Endothelial cell of umbilical vein (primary cell): ENCODE data around the gene GSDMA. TPM values are rescaled to one million over a fixed set of nuclear protein-coding genes. Genes with fewer than 3 reads are reported as not detected.

Source experiments
- BruUV-seq: library from RNA; stranded (reverse); fragments of 400-500 nt; replicated peaks from 2 replicates; lab custom pipeline; 2021; lab: Mats Ljungman, UMichigan
- CTCF ChIA-PET: fragments of 300-600, 350-600 bp; sonication (Branson Sonifier 250); formaldehyde crosslinking; loops from one replicate; lab custom pipeline; 2021; ENCODE audit warnings: antibody characterized with exemption, inconsistent platforms; lab: Charles Lee
- POLR2A ChIA-PET: fragments of 300-600, 350-600 bp; sonication (Branson Sonifier 250); formaldehyde crosslinking; loops from one replicate; lab custom pipeline; 2021; ENCODE audit warnings: antibody characterized with exemption, inconsistent platforms; lab: Charles Lee
- DNase-seq: peaks from one replicate; pipeline ENCODE4 v3.0.0-alpha.2; 2011; ENCODE audit warnings: low read depth, low spot score
- FAIRE-seq: peaks from 2 replicates; lab custom pipeline; 2011; peaks lifted over from hg19 to GRCh38; lab: Jason Lieb, UNC
- H2AFZ ChIP-seq: 2 replicates; pipeline ENCODE4 v1.6.0; 2012; ENCODE audit warnings: low read depth, low read length, control low read depth, inconsistent platforms
- H3K27ac ChIP-seq: 2 replicates; pipeline ENCODE4 v1.5.1; 2011; ENCODE audit warnings: low read depth, mild to moderate bottlenecking, control low read depth, low read length, moderate library complexity; ENCODE audit not compliant: insufficient read depth
- H3K27me3 ChIP-seq, 2 experiments: 2 replicates each; pipeline versions ENCODE4 v1.6.0 to v1.6.1; 2011; ENCODE audit warnings: low read length in 2 of 2, mixed read lengths in 1 of 2; ENCODE audit not compliant: control insufficient read depth in 2 of 2, insufficient read depth in 2 of 2
- H3K36me3 ChIP-seq, 2 experiments: 2 replicates in 1 of 2; 3 replicates in 1 of 2; pipeline ENCODE4 v1.5.1; 2011; ENCODE audit warnings: low read length in 2 of 2, mild to moderate bottlenecking in 1 of 2, moderate library complexity in 1 of 2; ENCODE audit not compliant: control insufficient read depth in 2 of 2, insufficient read depth in 2 of 2; ENCODE audit errors: extremely low read depth in 1 of 2
- H3K4me1 ChIP-seq: 3 replicates; pipeline ENCODE4 v1.5.1; 2011; ENCODE audit warnings: mild to moderate bottlenecking, low read length; ENCODE audit not compliant: control insufficient read depth, insufficient read depth; ENCODE audit errors: extremely low read depth
- H3K4me2 ChIP-seq: 2 replicates; pipeline ENCODE4 v1.6.1; 2011; ENCODE audit warnings: low read length, control low read depth, mixed read lengths; ENCODE audit not compliant: insufficient read depth
- H3K4me3 ChIP-seq, 3 experiments: fragments of 200-600 bp in 1 of 3; sonication (generic), shearing (Covaris generic) in 1 of 3; replicated peaks in 1 of 3; 2 replicates each; pipeline ENCODE4 v1.5.1; 2011 to 2016; ENCODE audit warnings: control low read depth in 3 of 3, low read length in 3 of 3, mild to moderate bottlenecking in 2 of 3, inconsistent platforms in 1 of 3, low read depth in 1 of 3, moderate library complexity in 1 of 3; ENCODE audit not compliant: insufficient read depth in 1 of 3
- H3K79me2 ChIP-seq: 2 replicates; pipeline ENCODE4 v1.6.0; 2012; ENCODE audit warnings: low read length, inconsistent platforms; ENCODE audit not compliant: control insufficient read depth, insufficient read depth
- H3K9ac ChIP-seq: replicated peaks from 2 replicates; pipeline ENCODE3; 2011; ENCODE audit warnings: low read length, control low read depth; ENCODE audit not compliant: insufficient read depth; ENCODE audit errors: extremely low read depth
- H3K9me1 ChIP-seq: replicated peaks from 3 replicates; pipeline ENCODE4 v1.6.0; 2011; ENCODE audit warnings: mild to moderate bottlenecking, low read length; ENCODE audit not compliant: control insufficient read depth, insufficient read depth; ENCODE audit errors: extremely low read depth
- H3K9me3 ChIP-seq: replicated peaks from 2 replicates; pipeline ENCODE4 v1.5.1; 2012; ENCODE audit warnings: low read length, inconsistent platforms; ENCODE audit not compliant: control insufficient read depth, insufficient read depth
- H4K20me1 ChIP-seq: replicated peaks from 2 replicates; pipeline ENCODE3; 2011; ENCODE audit warnings: mild to moderate bottlenecking, low read length; ENCODE audit not compliant: control insufficient read depth, insufficient read depth; ENCODE audit errors: extremely low read depth
- CTCF ChIP-seq, 2 donors: IDR thresholded peaks; 1 replicate in 1 of 2; 2 replicates in 1 of 2; pipeline ENCODE4 v1.5.1; 2011; ENCODE audit warnings: low read length in 2 of 2, mild to moderate bottlenecking in 2 of 2, moderate library complexity in 2 of 2, control low read depth in 1 of 2, inconsistent platforms in 1 of 2, low read depth in 1 of 2; ENCODE audit not compliant: insufficient read depth in 1 of 2; ENCODE audit errors: extremely low read depth in 1 of 2
- EZH2 ChIP-seq: IDR thresholded peaks from 2 replicates; pipeline ENCODE4 v1.6.1; 2012; ENCODE audit warnings: borderline replicate concordance, low read depth, mild to moderate bottlenecking, moderate library complexity, low read length, inconsistent platforms; ENCODE audit not compliant: severe bottlenecking
- FOS ChIP-seq: IDR thresholded peaks from 2 replicates; pipeline ENCODE4 v1.6.1; 2011; ENCODE audit warnings: mild to moderate bottlenecking, low read length, moderate library complexity, borderline replicate concordance; ENCODE audit not compliant: insufficient read depth
- GATA2 ChIP-seq: IDR thresholded peaks from 2 replicates; pipeline ENCODE4 v1.7.0; 2011; ENCODE audit warnings: low read depth, mild to moderate bottlenecking, moderate library complexity, mixed read lengths, low read length; ENCODE audit not compliant: insufficient read length, insufficient read depth
- JUN ChIP-seq: IDR thresholded peaks from 2 replicates; pipeline ENCODE4 v1.6.1; 2011; ENCODE audit warnings: borderline replicate concordance, low read depth; ENCODE audit not compliant: insufficient read length, insufficient read depth
- MAX ChIP-seq: IDR thresholded peaks from 2 replicates; pipeline ENCODE4 v1.6.1; 2011; ENCODE audit not compliant: insufficient read depth, insufficient read length
- MYC ChIP-seq: IDR thresholded peaks from one replicate; pipeline ENCODE4 v1.6.1; 2011; ENCODE audit warnings: mild to moderate bottlenecking, low read depth, low read length
- POLR2A ChIP-seq: IDR thresholded peaks from 2 replicates; pipeline ENCODE4 v1.6.1; 2012; ENCODE audit warnings: low read depth, mild to moderate bottlenecking, control low read depth, low read length
- POLR2AphosphoS5 ChIP-seq: IDR thresholded peaks from 2 replicates; pipeline ENCODE4 v1.6.1; 2012; ENCODE audit warnings: low read depth, mild to moderate bottlenecking, control low read depth, low read length, moderate library complexity; ENCODE audit not compliant: insufficient read depth
- dilution Hi-C: fragments of 300-500 bp; cut with MboI; formaldehyde crosslinking; loops from one replicate; pipeline ENCODE4 v1.15.0; 2019; ENCODE audit warnings: low sequenced_read_pairs; ENCODE audit not compliant: extremely low pct_ligation_motif_present
- intact Hi-C: fragments of 100-400 bp; cut with micrococcal nuclease; formaldehyde crosslinking; loops from one replicate; pipeline ENCODE4 v1.10.0; 2022
- polyA plus RNA-seq, 4 experiments: library from polyadenylated mRNA; depleted of rRNA in 3 of 4; stranded (reverse) in 3 of 4; unstranded in 1 of 4; fragments of >200 nt; gene quantifications; 2 replicates each; pipeline versions ENCODE4 v1.2.1 to v1.2.3, GENCODE V29; 2011 to 2012; ENCODE audit warnings: missing spikeins in 1 of 4
- total RNA-seq: library from RNA; stranded (reverse); gene quantifications from 2 replicates; pipeline ENCODE4 v1.2.3, GENCODE V29; 2021

The GSDMA gene
- total and polyA plus RNA-seq, 2 donors (not counting 3 experiments of a cell fraction or from before 2014, with no cell fraction given), result not detected

- TSS peak; percentile 65 for BruUV-seq
- TF ChIP-seq POLR2AphosphoS5, result no peak
- TF ChIP-seq FOS, result no peak
- no peak for TF ChIP-seq POLR2A
- no peak for TF ChIP-seq MAX
- no peak for TF ChIP-seq JUN
- TF ChIP-seq MYC, result no peak
- TF ChIP-seq EZH2, result no peak
- TF ChIP-seq CTCF (IDR thresholded peaks at IDR 0.05; ENCODE audit: extremely low read depth in 1 of 2, insufficient read depth in 1 of 2, low read depth in 1 of 2, low read length in 2 of 2), result no peak
- TF ChIP-seq GATA2, result no peak
- peaks cover 43% of the 10 kb centered on the region for H3K4me1 ChIP-seq
- dilution Hi-C loops, result no loop called here
- CTCF ChIA-PET, result interaction anchor here (1.8 to 2.2 kb wide), 2 partner anchors 30 to 52 kb away, joined by 6 to 9 read pairs; partner anchors contain the start of gene PSMD3
- POLR2A ChIA-PET, result interaction anchor here (0.6 to 0.7 kb wide), 2 partner anchors 52 to 467 kb away, joined by 3 to 5 read pairs; partner anchors contain the start of gene PSMD3
- peak overlapping the region; percentile 100 for H3K27ac ChIP-seq
- peak overlapping the region; percentile 58 for H3K4me2 ChIP-seq
- peaks cover 0 to 4% of the 10 kb centered on the region in 2 experiments for H3K36me3 ChIP-seq
- H3K9ac ChIP-seq, result peak overlapping the region; percentile 84
- H4K20me1 ChIP-seq, result no peaks in the 10 kb centered on the region
- H3K4me3 ChIP-seq, result peak overlapping the region in 2 of 3 experiments; percentile 38 to 94
- peak overlapping the region; percentile 62 for H2AFZ ChIP-seq
- no peaks in the 10 kb centered on the region for H3K9me3 ChIP-seq
- intact Hi-C loops, result loop anchor here (2.0 kb wide), 1 partner anchor 53 kb away; the partner anchor contains the start of gene PSMD3
- FAIRE-seq (peak; percentile 70), DNase-seq (peak; percentile 19)
- H3K27me3 ChIP-seq, result no peaks in the 10 kb centered on the region
- H3K79me2 ChIP-seq, result peaks cover 24% of the 10 kb centered on the region
- H3K9me1 ChIP-seq, result no peaks in the 10 kb centered on the region
Measured at GRCh38 chr17:39927929-39928857, 34.6 kb upstream of the GSDMA start.
